ENCODE results near the gene MTX1.
"Not testable (repeated sequence)": the region's sequence is repeated elsewhere in the genome, so short reads cannot be mapped to it uniquely, and the experiment has no call there.

- TF ChIP-seq CTCF (conservative IDR thresholded peaks at IDR 0.05; ENCODE audit: low read length); EZH2phosphoT487 (IDR thresholded peaks at IDR 0.05; ENCODE audit: borderline replicate concordance, low read depth, low read length): not testable (repeated sequence)
Observed at GRCh38 chr1:155193991-155194240, 14.6 kb upstream of the MTX1 start.

Data from OCI-LY7 (cell line).